GM23338 (cell line): ENCODE data around the gene CCDC50. TPM values are rescaled to one million over a fixed set of nuclear protein-coding genes. Genes with fewer than 3 reads are reported as not detected.

ENCODE experiments used
- ATAC-seq: fragments of 200-7000 bp; cut with Tn5 transposase; 3 replicates; pipeline ENCODE4 v1.9.1; 2020
- DNase-seq: peaks from one replicate; pipeline ENCODE4 v3.0.0-alpha.2; 2015; ENCODE audit warnings: low spot score
- H2AFZ ChIP-seq: fragments of 200-600 bp; sonication (generic); 2 replicates; pipeline ENCODE4 v1.8.0; 2016; ENCODE audit warnings: antibody characterized with exemption, mild to moderate bottlenecking, moderate library complexity
- H3F3A ChIP-seq: fragments of 200-600 bp; sonication (generic); replicated peaks from 2 replicates; pipeline ENCODE4 v1.8.0; 2017; ENCODE audit warnings: antibody characterized with exemption, mixed run types, low read depth
- H3K27ac ChIP-seq: fragments of 200-600 bp; sonication (generic); 2 replicates; pipeline ENCODE4 v1.6.1; 2016; ENCODE audit warnings: low read depth
- H3K27me3 ChIP-seq: fragments of 200-600 bp; sonication (generic); 2 replicates; pipeline ENCODE4 v1.8.0; 2016; ENCODE audit warnings: mild to moderate bottlenecking, mixed run types, moderate library complexity; ENCODE audit not compliant: insufficient read depth
- H3K36me3 ChIP-seq: fragments of 200-600 bp; sonication (generic); 2 replicates; pipeline ENCODE4 v1.8.0; 2016; ENCODE audit warnings: mild to moderate bottlenecking; ENCODE audit not compliant: insufficient read depth
- H3K4me1 ChIP-seq: fragments of 200-600 bp; sonication (generic); 2 replicates; pipeline ENCODE4 v1.8.0; 2016; ENCODE audit warnings: mild to moderate bottlenecking, moderate library complexity; ENCODE audit not compliant: insufficient read depth
- H3K4me2 ChIP-seq: fragments of 200-600 bp; sonication (generic); 2 replicates; pipeline ENCODE4 v1.7.1; 2017; ENCODE audit warnings: mixed run types
- H3K4me3 ChIP-seq: fragments of 200-600 bp; sonication (generic); 2 replicates; pipeline ENCODE4 v1.6.1; 2016; ENCODE audit warnings: mixed run types
- H3K79me2 ChIP-seq: fragments of 200-600 bp; sonication (generic); replicated peaks from 2 replicates; pipeline ENCODE4 v1.8.0; 2017; ENCODE audit warnings: mild to moderate bottlenecking; ENCODE audit not compliant: insufficient read depth
- H3K9me2 ChIP-seq: fragments of 200-600 bp; sonication (generic); 2 replicates; pipeline ENCODE4 v1.8.0; 2017; ENCODE audit not compliant: insufficient read depth
- H4K20me1 ChIP-seq: fragments of 200-600 bp; sonication (generic); replicated peaks from 2 replicates; pipeline ENCODE4 v1.8.0; 2017; ENCODE audit warnings: mild to moderate bottlenecking; ENCODE audit not compliant: insufficient read depth
- H3K27ac Mint-ChIP-seq: 2 replicates; pipeline ENCODE4 v1.8.0; 2020; ENCODE audit warnings: inconsistent platforms, mild to moderate bottlenecking, moderate library complexity, mixed read lengths
- H3K27me3 Mint-ChIP-seq: 3 replicates; pipeline ENCODE4 v1.8.0; 2022; ENCODE audit warnings: low read depth, mild to moderate bottlenecking, moderate library complexity, mixed read lengths, inconsistent platforms; ENCODE audit not compliant: insufficient read depth, poor library complexity
- H3K36me3 Mint-ChIP-seq: 3 replicates; pipeline ENCODE4 v1.8.0; 2021; ENCODE audit warnings: low read depth, mild to moderate bottlenecking, inconsistent platforms, moderate library complexity, mixed read lengths
- H3K4me1 Mint-ChIP-seq: 3 replicates; pipeline ENCODE4 v1.8.0; 2020; ENCODE audit warnings: mild to moderate bottlenecking, inconsistent platforms, mixed read lengths
- H3K4me3 Mint-ChIP-seq: 3 replicates; pipeline ENCODE4 v1.8.0; 2021; ENCODE audit warnings: moderate library complexity, mild to moderate bottlenecking, inconsistent platforms, mixed read lengths
- H3K9me3 Mint-ChIP-seq: 3 replicates; pipeline ENCODE4 v1.8.0; 2020; ENCODE audit warnings: moderate library complexity, mild to moderate bottlenecking, inconsistent platforms, mixed read lengths
- CREB1 ChIP-seq: fragments of 250-450 bp; sonication (Bioruptor Pico); IDR thresholded peaks from 2 replicates; pipeline ENCODE4 v1.5.0; 2020; ENCODE audit warnings: low read depth, mild to moderate bottlenecking, moderate library complexity
- EZH2 ChIP-seq: fragments of 200-600 bp; sonication (generic); IDR thresholded peaks from one replicate; pipeline ENCODE4 v1.8.0; 2017; ENCODE audit warnings: antibody characterized with exemption, mild to moderate bottlenecking, low read depth; ENCODE audit not compliant: unreplicated experiment
- EZH2phosphoT487 ChIP-seq: fragments of 200-600 bp; sonication (generic); IDR thresholded peaks from one replicate; pipeline ENCODE4 v1.8.1; 2018; ENCODE audit warnings: antibody characterized with exemption; ENCODE audit not compliant: unreplicated experiment
- JUNB ChIP-seq: IDR thresholded peaks from one replicate; pipeline ENCODE4 v1.6.1; 2016; ENCODE audit warnings: antibody characterized with exemption; ENCODE audit not compliant: unreplicated experiment
- NANOG ChIP-seq: IDR thresholded peaks from 2 replicates; pipeline ENCODE4 v1.6.1; 2016; ENCODE audit warnings: antibody characterized with exemption, borderline replicate concordance
- POLR2AphosphoS5 ChIP-seq: IDR thresholded peaks from 2 replicates; pipeline ENCODE4 v1.6.1; 2016; ENCODE audit warnings: antibody characterized with exemption, low read depth
- STAT1 ChIP-seq: IDR thresholded peaks from one replicate; pipeline ENCODE4 v1.6.1; 2016; ENCODE audit warnings: antibody characterized with exemption; ENCODE audit not compliant: unreplicated experiment
- ZNF331 ChIP-seq: fragments of 250-450 bp; sonication (Bioruptor Pico); IDR thresholded peaks from 2 replicates; pipeline ENCODE4 v1.5.0; 2020; ENCODE audit warnings: low read depth, mild to moderate bottlenecking, moderate library complexity
- polyA plus RNA-seq: library from polyadenylated mRNA; unstranded; fragments of >200 nt; fragmentation: Nextera tagmentation; extraction: Ambion mirVana; gene quantifications from 2 replicates; pipeline ENCODE4 v1.2.1, GENCODE V29; 2016
- total RNA-seq: library from RNA; depleted of rRNA; stranded (reverse); fragments of >200 nt; shearing (Covaris generic); gene quantifications from 2 replicates; pipeline ENCODE4 v1.2.3, GENCODE V29; 2014
- TF ChIP-seq, protein P1 (sequence below): IDR thresholded peaks from 2 replicates; pipeline ENCODE4 v1.6.1; 2016; ENCODE audit warnings: antibody characterized with exemption
- TF ChIP-seq, protein P2 (sequence below): IDR thresholded peaks from one replicate; pipeline ENCODE4 v1.6.1; 2018; ENCODE audit warnings: antibody characterized with exemption; ENCODE audit not compliant: unreplicated experiment
- TF ChIP-seq, protein P3 (sequence below), 2 experiments: fragments of 200-600 bp in 1 of 2; sonication (generic) in 1 of 2; conservative IDR thresholded peaks; 2 replicates each; pipeline versions ENCODE4 v1.5.1 to v1.6.1; 2016 to 2017; ENCODE audit warnings: antibody characterized with exemption in 2 of 2, low read depth in 2 of 2, mild to moderate bottlenecking in 2 of 2, moderate library complexity in 1 of 2

Gene CCDC50
- total and polyA plus RNA-seq, 2 experiments from 2014 or later: 22.4 to 25.4 TPM

GRCh38 chr3:191414286-191414685 lies 85.1 kb downstream of the CCDC50 start (continued):
- TF ChIP-seq, protein P1, sequence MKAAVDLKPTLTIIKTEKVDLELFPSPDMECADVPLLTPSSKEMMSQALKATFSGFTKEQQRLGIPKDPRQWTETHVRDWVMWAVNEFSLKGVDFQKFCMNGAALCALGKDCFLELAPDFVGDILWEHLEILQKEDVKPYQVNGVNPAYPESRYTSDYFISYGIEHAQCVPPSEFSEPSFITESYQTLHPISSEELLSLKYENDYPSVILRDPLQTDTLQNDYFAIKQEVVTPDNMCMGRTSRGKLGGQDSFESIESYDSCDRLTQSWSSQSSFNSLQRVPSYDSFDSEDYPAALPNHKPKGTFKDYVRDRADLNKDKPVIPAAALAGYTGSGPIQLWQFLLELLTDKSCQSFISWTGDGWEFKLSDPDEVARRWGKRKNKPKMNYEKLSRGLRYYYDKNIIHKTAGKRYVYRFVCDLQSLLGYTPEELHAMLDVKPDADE: no peak
- TF ChIP-seq NANOG: no peak
- no peak for TF ChIP-seq POLR2AphosphoS5
- no peak for TF ChIP-seq STAT1
- no peak for TF ChIP-seq ZNF331 (CRISPR knock-in tag)
- TF ChIP-seq, protein P2, sequence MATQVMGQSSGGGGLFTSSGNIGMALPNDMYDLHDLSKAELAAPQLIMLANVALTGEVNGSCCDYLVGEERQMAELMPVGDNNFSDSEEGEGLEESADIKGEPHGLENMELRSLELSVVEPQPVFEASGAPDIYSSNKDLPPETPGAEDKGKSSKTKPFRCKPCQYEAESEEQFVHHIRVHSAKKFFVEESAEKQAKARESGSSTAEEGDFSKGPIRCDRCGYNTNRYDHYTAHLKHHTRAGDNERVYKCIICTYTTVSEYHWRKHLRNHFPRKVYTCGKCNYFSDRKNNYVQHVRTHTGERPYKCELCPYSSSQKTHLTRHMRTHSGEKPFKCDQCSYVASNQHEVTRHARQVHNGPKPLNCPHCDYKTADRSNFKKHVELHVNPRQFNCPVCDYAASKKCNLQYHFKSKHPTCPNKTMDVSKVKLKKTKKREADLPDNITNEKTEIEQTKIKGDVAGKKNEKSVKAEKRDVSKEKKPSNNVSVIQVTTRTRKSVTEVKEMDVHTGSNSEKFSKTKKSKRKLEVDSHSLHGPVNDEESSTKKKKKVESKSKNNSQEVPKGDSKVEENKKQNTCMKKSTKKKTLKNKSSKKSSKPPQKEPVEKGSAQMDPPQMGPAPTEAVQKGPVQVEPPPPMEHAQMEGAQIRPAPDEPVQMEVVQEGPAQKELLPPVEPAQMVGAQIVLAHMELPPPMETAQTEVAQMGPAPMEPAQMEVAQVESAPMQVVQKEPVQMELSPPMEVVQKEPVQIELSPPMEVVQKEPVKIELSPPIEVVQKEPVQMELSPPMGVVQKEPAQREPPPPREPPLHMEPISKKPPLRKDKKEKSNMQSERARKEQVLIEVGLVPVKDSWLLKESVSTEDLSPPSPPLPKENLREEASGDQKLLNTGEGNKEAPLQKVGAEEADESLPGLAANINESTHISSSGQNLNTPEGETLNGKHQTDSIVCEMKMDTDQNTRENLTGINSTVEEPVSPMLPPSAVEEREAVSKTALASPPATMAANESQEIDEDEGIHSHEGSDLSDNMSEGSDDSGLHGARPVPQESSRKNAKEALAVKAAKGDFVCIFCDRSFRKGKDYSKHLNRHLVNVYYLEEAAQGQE: no peak
- no peak for TF ChIP-seq JUNB
- TF ChIP-seq EZH2phosphoT487: no peak
- TF ChIP-seq CREB1 (CRISPR knock-in tag): no peak
- no peak for TF ChIP-seq EZH2

GRCh38 chr3:191414732-191415131 lies 85.5 kb downstream of the CCDC50 start:
- Histone ChIP-seq H3K4me2 (no peak overlapping the region), H3F3A (no peaks in the 10 kb centered on the region), H3K4me3 (no peak overlapping the region), H3K9me2 (no peaks in the 10 kb centered on the region), H3K79me2 (no peaks in the 10 kb centered on the region), H3K27ac (no peak overlapping the region), H3K27me3 (no peaks in the 10 kb centered on the region), H3K4me1 (no peaks in the 10 kb centered on the region), H3K36me3 (peaks cover 13% of the 10 kb centered on the region), H2AFZ (no peak overlapping the region), H4K20me1 (no peaks in the 10 kb centered on the region)
- H3K27me3 Mint-ChIP-seq: peaks cover 5% of the 10 kb centered on the region
- ATAC-seq (no peak), DNase-seq (peak; percentile 9)
- H3K36me3 Mint-ChIP-seq: peaks cover 18% of the 10 kb centered on the region
- no peak overlapping the region for H3K4me3 Mint-ChIP-seq
- TF ChIP-seq, protein P2: no peak
- no peak for TF ChIP-seq JUNB
- TF ChIP-seq, protein P3, sequence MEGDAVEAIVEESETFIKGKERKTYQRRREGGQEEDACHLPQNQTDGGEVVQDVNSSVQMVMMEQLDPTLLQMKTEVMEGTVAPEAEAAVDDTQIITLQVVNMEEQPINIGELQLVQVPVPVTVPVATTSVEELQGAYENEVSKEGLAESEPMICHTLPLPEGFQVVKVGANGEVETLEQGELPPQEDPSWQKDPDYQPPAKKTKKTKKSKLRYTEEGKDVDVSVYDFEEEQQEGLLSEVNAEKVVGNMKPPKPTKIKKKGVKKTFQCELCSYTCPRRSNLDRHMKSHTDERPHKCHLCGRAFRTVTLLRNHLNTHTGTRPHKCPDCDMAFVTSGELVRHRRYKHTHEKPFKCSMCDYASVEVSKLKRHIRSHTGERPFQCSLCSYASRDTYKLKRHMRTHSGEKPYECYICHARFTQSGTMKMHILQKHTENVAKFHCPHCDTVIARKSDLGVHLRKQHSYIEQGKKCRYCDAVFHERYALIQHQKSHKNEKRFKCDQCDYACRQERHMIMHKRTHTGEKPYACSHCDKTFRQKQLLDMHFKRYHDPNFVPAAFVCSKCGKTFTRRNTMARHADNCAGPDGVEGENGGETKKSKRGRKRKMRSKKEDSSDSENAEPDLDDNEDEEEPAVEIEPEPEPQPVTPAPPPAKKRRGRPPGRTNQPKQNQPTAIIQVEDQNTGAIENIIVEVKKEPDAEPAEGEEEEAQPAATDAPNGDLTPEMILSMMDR (conservative IDR thresholded peaks at IDR 0.05; ENCODE audit: low read depth in 2 of 2): peak; percentile 14 to 51; a peak in 2 of 4 replicates
- TF ChIP-seq, protein P1: no peak
- no peak for TF ChIP-seq ZNF331 (CRISPR knock-in tag)
- TF ChIP-seq NANOG: no peak
- no peak overlapping the region for H3K27ac Mint-ChIP-seq
- peaks cover 2% of the 10 kb centered on the region; the same call in 2 of the 3 replicates for H3K4me1 Mint-ChIP-seq
- peaks cover 17% of the 10 kb centered on the region for H3K9me3 Mint-ChIP-seq
